ENCODE data around the gene AKAP1. TPM values are rescaled to one million over a fixed set of nuclear protein-coding genes. Genes with fewer than 3 reads are reported as not detected.

Gene AKAP1
- total RNA-seq, 4 donors from 2014 or later, result 57.5 to 174 (median 117) TPM

DNA sequence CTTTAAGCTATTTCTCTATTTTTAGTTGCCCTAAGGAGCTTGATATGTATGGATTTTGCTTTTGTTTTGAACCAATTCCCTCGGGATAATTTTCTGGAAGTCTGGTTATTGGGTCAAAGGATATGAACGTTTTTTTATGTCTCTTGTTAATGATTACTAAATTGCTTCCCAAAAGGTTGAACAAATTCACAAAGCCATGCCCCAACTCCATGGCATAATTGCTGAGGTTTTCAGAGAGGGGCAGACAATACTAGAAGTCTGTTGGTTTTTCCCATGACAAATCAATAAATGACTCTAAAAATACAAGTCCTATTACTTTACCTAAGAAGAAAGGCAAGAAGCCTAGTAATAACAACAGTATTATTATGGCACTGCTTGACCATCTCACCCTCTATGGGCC is 11.4 kb upstream of the AKAP1 start:
- in situ Hi-C loops (cut with MboI; ENCODE audit: low sequenced_read_pairs in 4 of 4), result no loop called here
- no peak for TF ChIP-seq POLR2A (IDR thresholded peaks at IDR 0.05)
- TF ChIP-seq, protein P1, sequence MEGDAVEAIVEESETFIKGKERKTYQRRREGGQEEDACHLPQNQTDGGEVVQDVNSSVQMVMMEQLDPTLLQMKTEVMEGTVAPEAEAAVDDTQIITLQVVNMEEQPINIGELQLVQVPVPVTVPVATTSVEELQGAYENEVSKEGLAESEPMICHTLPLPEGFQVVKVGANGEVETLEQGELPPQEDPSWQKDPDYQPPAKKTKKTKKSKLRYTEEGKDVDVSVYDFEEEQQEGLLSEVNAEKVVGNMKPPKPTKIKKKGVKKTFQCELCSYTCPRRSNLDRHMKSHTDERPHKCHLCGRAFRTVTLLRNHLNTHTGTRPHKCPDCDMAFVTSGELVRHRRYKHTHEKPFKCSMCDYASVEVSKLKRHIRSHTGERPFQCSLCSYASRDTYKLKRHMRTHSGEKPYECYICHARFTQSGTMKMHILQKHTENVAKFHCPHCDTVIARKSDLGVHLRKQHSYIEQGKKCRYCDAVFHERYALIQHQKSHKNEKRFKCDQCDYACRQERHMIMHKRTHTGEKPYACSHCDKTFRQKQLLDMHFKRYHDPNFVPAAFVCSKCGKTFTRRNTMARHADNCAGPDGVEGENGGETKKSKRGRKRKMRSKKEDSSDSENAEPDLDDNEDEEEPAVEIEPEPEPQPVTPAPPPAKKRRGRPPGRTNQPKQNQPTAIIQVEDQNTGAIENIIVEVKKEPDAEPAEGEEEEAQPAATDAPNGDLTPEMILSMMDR (IDR thresholded peaks at IDR 0.05 in 4 of 5, conservative IDR thresholded peaks at IDR 0.05 in 1 of 5), result no peak
- Histone ChIP-seq H3K4me3 (no peak overlapping the region), H3K27ac (no peak overlapping the region), H3K36me3 (no peaks in the 10 kb centered on the region), H3K4me1 (no peaks in the 10 kb centered on the region), H3K9me3 (no peaks in the 10 kb centered on the region), H3K27me3 (no peaks in the 10 kb centered on the region)
- intact Hi-C loops (cut with DNase I; ENCODE audit: low total_unique reads), result no loop called here
- DNase-seq (no peak), ATAC-seq (no peak)

DNA sequence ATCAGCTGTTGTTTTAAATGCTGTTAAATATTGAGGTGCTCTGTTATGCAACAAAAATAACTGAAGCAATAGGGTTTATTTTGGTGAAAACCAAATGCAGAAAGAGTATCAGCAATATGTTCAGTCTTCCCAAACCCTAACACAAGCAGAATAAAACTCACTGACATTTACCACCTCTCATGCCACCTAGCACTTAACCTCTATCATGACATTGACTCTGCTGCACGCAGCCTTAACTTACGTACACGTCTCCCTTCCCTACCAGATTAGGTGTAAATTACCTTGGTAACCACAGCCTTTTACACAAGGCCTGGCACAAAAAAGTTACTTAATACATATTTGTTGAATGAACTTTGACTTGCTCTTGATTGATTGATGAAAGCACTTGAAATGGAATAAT is 9.9 kb upstream of the AKAP1 start:
- no peak overlapping the region for H3K4me3 ChIP-seq
- H3K4me1 ChIP-seq, result no peaks in the 10 kb centered on the region
- ATAC-seq, result no peak
- TF ChIP-seq, protein P1 (IDR thresholded peaks at IDR 0.05 in 4 of 5, conservative IDR thresholded peaks at IDR 0.05 in 1 of 5), result no peak
- TF ChIP-seq POLR2A (IDR thresholded peaks at IDR 0.05), result no peak
- no peaks in the 10 kb centered on the region for H3K9me3 ChIP-seq
- intact Hi-C loops (cut with DNase I; ENCODE audit: low total_unique reads) (no loop called here), in situ Hi-C loops (cut with MboI; ENCODE audit: low sequenced_read_pairs in 4 of 4) (loop anchor here in 1 of 4 donors (25.0 kb wide), 1 partner anchor 912 kb away; the partner anchor contains the start of gene VEZF1)
- no peaks in the 10 kb centered on the region for H3K27me3 ChIP-seq
- no peak overlapping the region for H3K27ac ChIP-seq
- no peaks in the 10 kb centered on the region for H3K36me3 ChIP-seq
- no peak for DNase-seq

DNA sequence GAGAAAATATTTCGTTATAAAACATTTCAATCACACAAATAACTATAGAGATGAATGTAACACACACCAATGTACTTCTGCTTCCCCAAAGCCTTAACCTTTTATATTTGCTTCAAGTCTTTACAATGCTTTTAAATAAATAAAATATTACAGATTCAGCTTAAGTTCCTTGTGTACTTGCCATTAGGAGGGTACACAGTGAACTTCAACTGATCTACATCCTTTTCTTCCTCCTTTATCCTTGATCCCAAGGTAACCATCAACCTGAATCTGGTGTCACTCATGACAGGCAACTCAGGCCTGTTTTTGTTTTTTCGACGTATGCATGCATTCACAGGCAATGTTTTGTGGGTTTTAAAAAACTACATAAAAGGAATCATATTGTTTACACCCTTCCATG is 9.3 kb upstream of the AKAP1 start:
- Histone ChIP-seq H3K36me3 (no peaks in the 10 kb centered on the region), H3K4me1 (no peaks in the 10 kb centered on the region), H3K27me3 (no peaks in the 10 kb centered on the region), H3K4me3 (no peak overlapping the region), H3K27ac (no peak overlapping the region), H3K9me3 (no peaks in the 10 kb centered on the region)
- no peak for DNase-seq
- intact Hi-C loops (cut with DNase I; ENCODE audit: low total_unique reads), result no loop called here
- in situ Hi-C loops (cut with MboI; ENCODE audit: low sequenced_read_pairs in 4 of 4), result loop anchor here in 1 of 4 donors (25.0 kb wide), 1 partner anchor 912 kb away; the partner anchor contains the start of gene VEZF1
- no peak for ATAC-seq
- TF ChIP-seq, protein P1 (IDR thresholded peaks at IDR 0.05 in 4 of 5, conservative IDR thresholded peaks at IDR 0.05 in 1 of 5), result no peak
- no peak for TF ChIP-seq POLR2A (IDR thresholded peaks at IDR 0.05)

DNA sequence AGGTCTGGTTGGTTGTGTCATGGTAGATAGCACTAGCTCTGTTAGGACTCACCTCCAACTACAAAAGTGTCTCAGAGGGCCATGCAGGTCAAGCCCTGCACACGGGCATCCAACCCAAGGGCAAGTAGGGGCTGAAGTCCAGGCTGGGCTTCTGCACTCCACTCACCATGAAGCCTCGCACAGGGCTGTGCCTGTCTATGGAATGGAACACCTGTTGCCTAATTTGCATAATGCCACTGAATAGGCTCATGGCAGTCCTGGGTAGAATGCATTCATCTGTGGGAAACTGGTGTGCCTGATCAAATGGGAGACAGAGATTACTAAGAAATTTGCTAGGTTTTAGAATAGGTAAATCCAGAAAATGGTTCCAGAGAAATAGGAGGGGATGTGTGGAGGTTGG is 8.0 kb upstream of the AKAP1 start:
- Histone ChIP-seq H3K4me3 (no peak overlapping the region), H3K36me3 (no peaks in the 10 kb centered on the region), H3K9me3 (no peaks in the 10 kb centered on the region), H3K27me3 (no peaks in the 10 kb centered on the region), H3K27ac (no peak overlapping the region), H3K4me1 (no peaks in the 10 kb centered on the region)
- intact Hi-C loops (cut with DNase I; ENCODE audit: low total_unique reads), result no loop called here
- DNase-seq (no peak), ATAC-seq (no peak)
- TF ChIP-seq, protein P1 (IDR thresholded peaks at IDR 0.05 in 4 of 5, conservative IDR thresholded peaks at IDR 0.05 in 1 of 5), result no peak
- no peak for TF ChIP-seq POLR2A (IDR thresholded peaks at IDR 0.05)
- in situ Hi-C loops (cut with MboI; ENCODE audit: low sequenced_read_pairs in 4 of 4), result loop anchor here in 1 of 4 donors (25.0 kb wide), 1 partner anchor 910 kb away; the partner anchor contains the start of gene VEZF1

DNA sequence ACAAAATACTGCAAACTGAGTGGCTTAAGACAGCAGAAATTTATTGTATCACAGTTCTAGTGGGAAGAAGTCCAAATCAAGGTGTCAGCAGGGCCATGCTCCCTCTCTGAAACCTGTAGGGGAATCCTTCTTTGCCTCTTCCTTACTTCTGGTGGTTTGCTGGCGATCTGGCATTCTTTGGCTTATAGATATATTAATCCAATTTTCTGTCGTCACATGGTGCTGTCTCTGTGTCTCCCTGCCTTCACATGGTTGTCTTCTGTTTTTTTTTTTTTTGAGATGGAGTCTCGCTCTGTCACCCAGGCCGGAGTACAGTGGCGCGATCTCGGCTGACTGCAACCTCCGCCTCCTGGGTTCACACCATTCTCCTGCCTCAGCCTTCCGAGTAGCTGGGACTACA is 6.8 kb upstream of the AKAP1 start:
- no peaks in the 10 kb centered on the region for H3K4me1 ChIP-seq
- no peak overlapping the region for H3K4me3 ChIP-seq
- H3K27ac ChIP-seq, result no peak overlapping the region
- in situ Hi-C loops (cut with MboI; ENCODE audit: low sequenced_read_pairs in 4 of 4) (loop anchor here in 1 of 4 donors (25.0 kb wide), 1 partner anchor 909 kb away; the partner anchor contains the start of gene VEZF1), intact Hi-C loops (cut with DNase I; ENCODE audit: low total_unique reads) (no loop called here)
- DNase-seq, result no peak
- TF ChIP-seq, protein P1 (IDR thresholded peaks at IDR 0.05 in 4 of 5, conservative IDR thresholded peaks at IDR 0.05 in 1 of 5), result no peak
- TF ChIP-seq POLR2A (IDR thresholded peaks at IDR 0.05), result no peak
- ATAC-seq, result no peak
- no peaks in the 10 kb centered on the region for H3K9me3 ChIP-seq
- no peaks in the 10 kb centered on the region for H3K27me3 ChIP-seq
- no peaks in the 10 kb centered on the region for H3K36me3 ChIP-seq

Measured in gastrocnemius medialis (tissue), 4 donors.